ENCODE data around the gene CNOT2. TPM values are rescaled to one million over a fixed set of nuclear protein-coding genes. Genes with fewer than 3 reads are reported as not detected.

The CNOT2 gene
- total RNA-seq, 1 donor from 2014 or later: 48.7 TPM

DNA sequence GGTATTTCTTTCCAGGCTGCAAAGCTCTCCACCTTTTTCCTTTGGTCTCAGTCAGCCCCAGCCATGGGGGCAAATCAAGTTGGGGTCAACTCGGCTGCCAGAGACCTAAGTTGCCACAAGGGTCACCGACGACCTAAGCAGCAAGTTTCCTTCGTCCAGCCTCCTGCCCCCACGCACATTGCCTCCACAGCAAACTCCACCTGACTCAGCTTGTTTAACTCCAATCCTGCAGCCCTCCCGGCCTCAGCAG, 122.1 kb downstream of the CNOT2 start:
- peaks cover 8% of the 10 kb centered on the region for H3K27me3 Mint-ChIP-seq (ENCODE audit: low read depth)
- TF ChIP-seq, protein P1, sequence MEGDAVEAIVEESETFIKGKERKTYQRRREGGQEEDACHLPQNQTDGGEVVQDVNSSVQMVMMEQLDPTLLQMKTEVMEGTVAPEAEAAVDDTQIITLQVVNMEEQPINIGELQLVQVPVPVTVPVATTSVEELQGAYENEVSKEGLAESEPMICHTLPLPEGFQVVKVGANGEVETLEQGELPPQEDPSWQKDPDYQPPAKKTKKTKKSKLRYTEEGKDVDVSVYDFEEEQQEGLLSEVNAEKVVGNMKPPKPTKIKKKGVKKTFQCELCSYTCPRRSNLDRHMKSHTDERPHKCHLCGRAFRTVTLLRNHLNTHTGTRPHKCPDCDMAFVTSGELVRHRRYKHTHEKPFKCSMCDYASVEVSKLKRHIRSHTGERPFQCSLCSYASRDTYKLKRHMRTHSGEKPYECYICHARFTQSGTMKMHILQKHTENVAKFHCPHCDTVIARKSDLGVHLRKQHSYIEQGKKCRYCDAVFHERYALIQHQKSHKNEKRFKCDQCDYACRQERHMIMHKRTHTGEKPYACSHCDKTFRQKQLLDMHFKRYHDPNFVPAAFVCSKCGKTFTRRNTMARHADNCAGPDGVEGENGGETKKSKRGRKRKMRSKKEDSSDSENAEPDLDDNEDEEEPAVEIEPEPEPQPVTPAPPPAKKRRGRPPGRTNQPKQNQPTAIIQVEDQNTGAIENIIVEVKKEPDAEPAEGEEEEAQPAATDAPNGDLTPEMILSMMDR (IDR thresholded peaks at IDR 0.05): no peak
- H3K27ac Mint-ChIP-seq (ENCODE audit: unreplicated experiment): no peak overlapping the region
- H3K4me3 Mint-ChIP-seq (ENCODE audit: unreplicated experiment): peak overlapping the region; percentile 75
- H3K9me3 Mint-ChIP-seq (ENCODE audit: low read depth): no peaks in the 10 kb centered on the region
- no peaks in the 10 kb centered on the region for H3K36me3 Mint-ChIP-seq (ENCODE audit: low read depth)
- H3K4me1 Mint-ChIP-seq (ENCODE audit: low read depth): peaks cover 20% of the 10 kb centered on the region
- no peak for DNase-seq (ENCODE audit: low spot score)

- Mint-ChIP-seq H3K9me3 (ENCODE audit: low read depth) (no peaks in the 10 kb centered on the region), H3K27ac (ENCODE audit: unreplicated experiment) (no peak within 1 kb of the TSS), H3K36me3 (ENCODE audit: low read depth) (no peaks in the 10 kb centered on the region)
Observed at GRCh38 chr12:70365648-70366518, 122.7 kb downstream of the CNOT2 start, which contains the start of gene KCNMB4. Gene KCNMB4, plus strand, starts transcription at chr12:70366290. Its CDS starts 445 bp downstream, at chr12:70366735.

GRCh38 chr12:70366581-70367257, 123.5 kb downstream of the CNOT2 start:
- Mint-ChIP-seq H3K36me3 (ENCODE audit: low read depth) (no peaks in the 10 kb centered on the region), H3K4me1 (ENCODE audit: low read depth) (peaks cover 20% of the 10 kb centered on the region), H3K27me3 (ENCODE audit: low read depth) (peaks cover 8% of the 10 kb centered on the region), H3K9me3 (ENCODE audit: low read depth) (no peaks in the 10 kb centered on the region), H3K4me3 (ENCODE audit: unreplicated experiment) (peak overlapping the region; percentile 90), H3K27ac (ENCODE audit: unreplicated experiment) (no peak overlapping the region)
- peak; percentile 78 for DNase-seq (ENCODE audit: low spot score)
- TF ChIP-seq, protein P1 (IDR thresholded peaks at IDR 0.05): no peak

More at GRCh38 chr12:70365648-70366518, 122.7 kb downstream of the CNOT2 start, which contains the start of gene KCNMB4:
- TF ChIP-seq, protein P1 (IDR thresholded peaks at IDR 0.05): no peak
- H3K4me1 Mint-ChIP-seq (ENCODE audit: low read depth): peaks cover 20% of the 10 kb centered on the region
- H3K4me3 Mint-ChIP-seq (ENCODE audit: unreplicated experiment): peak within 1 kb of the TSS; percentile 90
- H3K27me3 Mint-ChIP-seq (ENCODE audit: low read depth): peaks cover 8% of the 10 kb centered on the region
- DNase-seq (ENCODE audit: low spot score): peak; percentile 90

- H3K4me3 Mint-ChIP-seq (ENCODE audit: unreplicated experiment): peak overlapping the region; percentile 90
- no peak overlapping the region for H3K27ac Mint-ChIP-seq (ENCODE audit: unreplicated experiment)
- TF ChIP-seq, protein P1 (IDR thresholded peaks at IDR 0.05): no peak
- no peaks in the 10 kb centered on the region for H3K9me3 Mint-ChIP-seq (ENCODE audit: low read depth)
- no peak for DNase-seq (ENCODE audit: low spot score)
- peaks cover 8% of the 10 kb centered on the region for H3K27me3 Mint-ChIP-seq (ENCODE audit: low read depth)
- peaks cover 1% of the 10 kb centered on the region for H3K36me3 Mint-ChIP-seq (ENCODE audit: low read depth)
- peaks cover 20% of the 10 kb centered on the region for H3K4me1 Mint-ChIP-seq (ENCODE audit: low read depth)
Observed at GRCh38 chr12:70367258-70368141, 124.3 kb downstream of the CNOT2 start.

DNA sequence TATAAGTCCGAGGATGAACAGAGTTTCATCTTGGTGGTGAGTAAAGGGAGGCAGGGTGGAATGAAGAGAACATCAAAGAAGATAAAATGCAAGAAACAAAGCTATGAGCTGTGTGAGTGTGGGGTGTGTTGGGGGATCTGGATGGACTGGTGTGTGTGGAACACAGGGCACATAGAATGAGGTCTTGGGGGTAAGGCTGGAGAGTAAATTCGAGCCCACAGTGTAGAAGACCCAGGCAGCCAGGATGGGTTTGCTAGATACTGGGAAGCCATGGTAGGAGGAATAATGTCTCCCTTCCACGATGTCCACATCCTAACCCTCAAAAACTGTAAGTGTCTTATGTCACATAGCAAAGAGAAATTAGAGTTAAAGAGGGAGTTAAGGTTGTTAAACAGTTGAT, 129.6 kb downstream of the CNOT2 start:
- peaks cover 4% of the 10 kb centered on the region for H3K36me3 Mint-ChIP-seq (ENCODE audit: low read depth)
- DNase-seq (ENCODE audit: low spot score): no peak
- TF ChIP-seq, protein P1 (IDR thresholded peaks at IDR 0.05): no peak
- H3K27me3 Mint-ChIP-seq (ENCODE audit: low read depth): no peaks in the 10 kb centered on the region
- no peak overlapping the region for H3K27ac Mint-ChIP-seq (ENCODE audit: unreplicated experiment)
- no peaks in the 10 kb centered on the region for H3K9me3 Mint-ChIP-seq (ENCODE audit: low read depth)
- peaks cover under 1% of the 10 kb centered on the region for H3K4me1 Mint-ChIP-seq (ENCODE audit: low read depth)
- H3K4me3 Mint-ChIP-seq (ENCODE audit: unreplicated experiment): no peak overlapping the region
